DMS53 treated with DMSO at 0.1 percent for 48 hours (cell line): ENCODE data around the gene EMC10.
"Not testable (repeated sequence)": the region's sequence is repeated elsewhere in the genome, so short reads cannot be mapped to it uniquely, and the experiment has no call there.

ENCODE experiments used
- DNase-seq: peaks from one replicate; lab custom pipeline; 2025; ENCODE audit not compliant: unreplicated experiment; lab: John Stamatoyannopoulos, UW

EMC10 gene

GRCh38 chr19:50450369-50451222, 25.7 kb upstream of the EMC10 start:
- no peak for DNase-seq

GRCh38 chr19:50451223-50451534, 25.1 kb upstream of the EMC10 start:
- DNase-seq, result no peak

- no peak for DNase-seq
Measured at GRCh38 chr19:50453243-50453642, 23.1 kb upstream of the EMC10 start.

GRCh38 chr19:50455992-50456391, 20.3 kb upstream of the EMC10 start:
- no peak for DNase-seq

- DNase-seq, result no peak
Measured at GRCh38 chr19:50457300-50457699, 19.0 kb upstream of the EMC10 start.

GRCh38 chr19:50458396-50459066, 17.8 kb upstream of the EMC10 start:
- no peak for DNase-seq

GRCh38 chr19:50459067-50459456, 17.2 kb upstream of the EMC10 start:
- DNase-seq, result no peak

GRCh38 chr19:50459638-50460037, 16.7 kb upstream of the EMC10 start:
- DNase-seq, result no peak

- DNase-seq, result no peak
Measured at GRCh38 chr19:50460161-50460765, 16.0 kb upstream of the EMC10 start.

- peak; percentile 58 for DNase-seq
Measured at GRCh38 chr19:50461066-50461875, 15.0 kb upstream of the EMC10 start.

- DNase-seq, result no peak
Measured at GRCh38 chr19:50462970-50463369, 13.3 kb upstream of the EMC10 start.

GRCh38 chr19:50464348-50464747, 12.0 kb upstream of the EMC10 start:
- no peak for DNase-seq

GRCh38 chr19:50465000-50465399, 11.3 kb upstream of the EMC10 start:
- no peak for DNase-seq

- no peak for DNase-seq
Measured at GRCh38 chr19:50465986-50466705, 10.2 kb upstream of the EMC10 start.

- no peak for DNase-seq
Measured at GRCh38 chr19:50466706-50467039, 9.6 kb upstream of the EMC10 start.

- no peak for DNase-seq
Measured at GRCh38 chr19:50467566-50467965, 8.7 kb upstream of the EMC10 start.

GRCh38 chr19:50468818-50469217, 7.5 kb upstream of the EMC10 start:
- no peak for DNase-seq

GRCh38 chr19:50473336-50473735, 3.0 kb upstream of the EMC10 start:
- DNase-seq, result not testable (repeated sequence)

- DNase-seq, result no peak
Measured at GRCh38 chr19:50475101-50475568, 1.2 kb upstream of the EMC10 start.

GRCh38 chr19:50475736-50476223, 527 bp upstream of the EMC10 start:
- DNase-seq, result no peak

- no peak for DNase-seq
Measured at GRCh38 chr19:50476907-50477238, 566 bp downstream of the EMC10 start.
